Sigmoid colon (tissue), 7 donors: ENCODE data around the gene PSME4. TPM values are rescaled to one million over a fixed set of nuclear protein-coding genes. Genes with fewer than 3 reads are reported as not detected.

Source experiments
- DNase-seq: peaks from one replicate; pipeline ENCODE4 v3.0.0-alpha.2; 2019
- H3K27ac ChIP-seq, 4 donors: fragments of 200-600 bp; sonication (generic); one replicate each; pipeline ENCODE4 v1.5.1; 2016 to 2019; ENCODE audit warnings: mild to moderate bottlenecking in 1 of 4
- H3K27me3 ChIP-seq, 3 donors: fragments of 200-600 bp; sonication (generic); one replicate each; pipeline ENCODE4 v1.5.1; 2019; ENCODE audit warnings: mild to moderate bottlenecking in 1 of 3
- H3K36me3 ChIP-seq, 4 donors: fragments of 200-600 bp; sonication (generic); one replicate each; pipeline ENCODE4 v1.5.1; 2016 to 2019
- H3K4me1 ChIP-seq, 4 donors: fragments of 200-600 bp; sonication (generic); one replicate each; pipeline ENCODE4 v1.5.1; 2017 to 2019
- H3K4me3 ChIP-seq, 4 donors: fragments of 200-600 bp; sonication (generic); one replicate each; pipeline ENCODE4 v1.5.1; 2017 to 2019; ENCODE audit warnings: mild to moderate bottlenecking in 2 of 4, moderate library complexity in 1 of 4
- H3K9me3 ChIP-seq, 4 donors: fragments of 200-600 bp in 3 of 4; sonication (generic) in 3 of 4; one replicate each; pipeline versions ENCODE4 v1.5.1 to v1.6.1; 2013 to 2019
- CTCF ChIP-seq, 4 experiments: fragments of 450-650 bp in 3 of 4; fragments of 200-600 bp in 1 of 4; IDR thresholded peaks; one replicate each; pipeline ENCODE4 v1.5.1; 2016 to 2019; ENCODE audit warnings: antibody characterized with exemption in 4 of 4, mild to moderate bottlenecking in 3 of 4, moderate library complexity in 2 of 4
- EP300 ChIP-seq, 4 donors: sonication (generic); formaldehyde crosslinking; IDR thresholded peaks; one replicate each; pipeline ENCODE4 v1.6.1; 2017; ENCODE audit warnings: antibody characterized with exemption in 4 of 4
- POLR2A ChIP-seq, 2 donors: fragments of 450-650 bp; IDR thresholded peaks; one replicate each; pipeline ENCODE4 v1.6.1; 2016; ENCODE audit warnings: antibody characterized with exemption in 2 of 2, mild to moderate bottlenecking in 2 of 2, moderate library complexity in 2 of 2
- POLR2AphosphoS5 ChIP-seq, 4 donors: sonication (generic); formaldehyde crosslinking; IDR thresholded peaks; one replicate each; pipeline ENCODE4 v1.6.1; 2017; ENCODE audit warnings: antibody characterized with exemption in 4 of 4
- WGBS, 2 donors: extraction: QIAGEN DNeasy Blood & Tissue Kit; methylation state at CpG; one replicate each; pipeline ENCODE4 v1.1.7; 2013; 5-methylcytosine and 5-hydroxymethylcytosine counted together
- intact Hi-C: fragments of 100-400 bp; cut with DNase I; formaldehyde crosslinking; loops from one replicate; pipeline ENCODE4 v1.15.1; 2023
- polyA plus RNA-seq, 3 donors: library from polyadenylated mRNA; stranded (reverse); fragments of 200-250 nt; gene quantifications; one replicate each; pipeline ENCODE4 v1.2.3, GENCODE V29; 2013
- total RNA-seq, 4 donors: library from RNA; depleted of rRNA; stranded (reverse); fragments of >200 nt; gene quantifications; one replicate each; pipeline ENCODE4 v1.1.0, GENCODE V29; 2016
- donor health status: healthy with polysubstance abuse.
- donor health status: Bipolar disorder and iron deficiency.
- donor health status: healthy.

The PSME4 gene
- total and polyA plus RNA-seq, 7 donors = 15.0 to 79.8 (median 47.8) TPM

- no peaks in the 10 kb centered on the region for H3K27me3 ChIP-seq
- no peak overlapping the region for H3K27ac ChIP-seq
- no peaks in the 10 kb centered on the region for H3K9me3 ChIP-seq
- H3K4me3 ChIP-seq = no peak overlapping the region
- H3K36me3 ChIP-seq = peaks cover 9 to 92% (median 25%) of the 10 kb centered on the region in 4 donors
- intact Hi-C loops = no loop called here
- DNase-seq = no peak
- TF ChIP-seq POLR2AphosphoS5 (IDR thresholded peaks at IDR 0.05) (no peak), CTCF (IDR thresholded peaks at IDR 0.05) (no peak), EP300 (IDR thresholded peaks at IDR 0.05) (no peak)
- H3K4me1 ChIP-seq = no peaks in the 10 kb centered on the region
Observed at GRCh38 chr2:53881986-53882385, 88.8 kb downstream of the PSME4 start.

GRCh38 chr2:53881360-53881759 lies 89.4 kb downstream of the PSME4 start:
- Histone ChIP-seq H3K9me3 (no peaks in the 10 kb centered on the region), H3K27me3 (no peaks in the 10 kb centered on the region), H3K36me3 (peaks cover 9 to 87% (median 22%) of the 10 kb centered on the region in 4 donors), H3K4me1 (no peaks in the 10 kb centered on the region), H3K4me3 (no peak overlapping the region), H3K27ac (no peak overlapping the region)
- intact Hi-C loops = no loop called here
- DNase-seq = no peak
- TF ChIP-seq CTCF (IDR thresholded peaks at IDR 0.05) (no peak), POLR2AphosphoS5 (IDR thresholded peaks at IDR 0.05) (no peak), EP300 (IDR thresholded peaks at IDR 0.05) (no peak), POLR2A (IDR thresholded peaks at IDR 0.05) (no peak)
- 95 to 98% methylated on average over 2 of the region's 2 CpGs for WGBS, 2 donors

- no peaks in the 10 kb centered on the region for H3K9me3 ChIP-seq
- 92% methylated on average over 3 of the region's 3 CpGs for WGBS, 2 donors
- intact Hi-C loops = no loop called here
- no peak for DNase-seq
- no peak overlapping the region for H3K27ac ChIP-seq
- no peaks in the 10 kb centered on the region for H3K27me3 ChIP-seq
- H3K4me1 ChIP-seq = no peaks in the 10 kb centered on the region
- H3K4me3 ChIP-seq = no peak overlapping the region
- no peak for TF ChIP-seq POLR2AphosphoS5 (IDR thresholded peaks at IDR 0.05)
- no peak for TF ChIP-seq EP300 (IDR thresholded peaks at IDR 0.05)
- no peak for TF ChIP-seq CTCF (IDR thresholded peaks at IDR 0.05)
- TF ChIP-seq POLR2A (IDR thresholded peaks at IDR 0.05) = no peak
- H3K36me3 ChIP-seq = peaks cover 7 to 87% (median 19%) of the 10 kb centered on the region in 4 donors
Observed at GRCh38 chr2:53880756-53881155, 90.0 kb downstream of the PSME4 start.

- intact Hi-C loops = no loop called here
- DNase-seq = no peak
- TF ChIP-seq POLR2AphosphoS5 (IDR thresholded peaks at IDR 0.05) (no peak), CTCF (IDR thresholded peaks at IDR 0.05) (no peak)
- no peaks in the 10 kb centered on the region for H3K27me3 ChIP-seq
- WGBS, 2 donors = 96 to 99% methylated on average over 2 of the region's 2 CpGs
- no peaks in the 10 kb centered on the region for H3K4me1 ChIP-seq
- H3K9me3 ChIP-seq = no peaks in the 10 kb centered on the region
- no peak overlapping the region for H3K27ac ChIP-seq
- H3K4me3 ChIP-seq = no peak overlapping the region
- H3K36me3 ChIP-seq = peaks cover 0 to 82% (median 23%) of the 10 kb centered on the region in 4 donors
Observed at GRCh38 chr2:53877556-53877955, 93.2 kb downstream of the PSME4 start.

- H3K27me3 ChIP-seq = no peaks in the 10 kb centered on the region
- no peak for DNase-seq
- H3K27ac ChIP-seq = no peak overlapping the region
- H3K4me3 ChIP-seq = no peak overlapping the region
- intact Hi-C loops = no loop called here
- peaks cover 0 to 82% (median 22%) of the 10 kb centered on the region in 4 donors for H3K36me3 ChIP-seq
- H3K4me1 ChIP-seq = no peaks in the 10 kb centered on the region
- TF ChIP-seq EP300 (IDR thresholded peaks at IDR 0.05) (no peak), CTCF (IDR thresholded peaks at IDR 0.05) (no peak), POLR2AphosphoS5 (IDR thresholded peaks at IDR 0.05) (no peak), POLR2A (IDR thresholded peaks at IDR 0.05) (no peak)
- H3K9me3 ChIP-seq = no peaks in the 10 kb centered on the region
- 48 to 56% methylated on average over 1 of the region's 1 CpG for WGBS, 2 donors
Observed at GRCh38 chr2:53877112-53877511, 93.7 kb downstream of the PSME4 start.
